Stimulated activated naive CD8-positive, alpha-beta T cell treated with anti-CD3 and anti-CD28 coated beads, Interleukin-15, Interleukin-2, amounts not matched to agents 100 ng/mL and 50 ng/mL, for 24 hours (primary cell): ENCODE data around the gene ACTR6.
"Not testable (repeated sequence)": the region's sequence is repeated elsewhere in the genome, so short reads cannot be mapped to it uniquely, and the experiment has no call there.

Experiments used
- H3K27ac Mint-ChIP-seq: one replicate; pipeline ENCODE4 v1.8.0; 2021; ENCODE audit warnings: mild to moderate bottlenecking, mixed read lengths
- H3K27me3 Mint-ChIP-seq: one replicate; pipeline ENCODE4 v1.8.0; 2021; ENCODE audit warnings: mixed read lengths
- H3K36me3 Mint-ChIP-seq: one replicate; pipeline ENCODE4 v1.8.0; 2021; ENCODE audit warnings: low read depth, mixed read lengths
- H3K4me1 Mint-ChIP-seq: one replicate; pipeline ENCODE4 v1.8.0; 2021; ENCODE audit warnings: low read depth, mixed read lengths
- H3K4me3 Mint-ChIP-seq: one replicate; pipeline ENCODE4 v1.8.0; 2021; ENCODE audit warnings: mild to moderate bottlenecking, mixed read lengths
- H3K9me3 Mint-ChIP-seq: one replicate; pipeline ENCODE4 v1.8.0; 2021; ENCODE audit warnings: mixed read lengths

The ACTR6 gene

DNA sequence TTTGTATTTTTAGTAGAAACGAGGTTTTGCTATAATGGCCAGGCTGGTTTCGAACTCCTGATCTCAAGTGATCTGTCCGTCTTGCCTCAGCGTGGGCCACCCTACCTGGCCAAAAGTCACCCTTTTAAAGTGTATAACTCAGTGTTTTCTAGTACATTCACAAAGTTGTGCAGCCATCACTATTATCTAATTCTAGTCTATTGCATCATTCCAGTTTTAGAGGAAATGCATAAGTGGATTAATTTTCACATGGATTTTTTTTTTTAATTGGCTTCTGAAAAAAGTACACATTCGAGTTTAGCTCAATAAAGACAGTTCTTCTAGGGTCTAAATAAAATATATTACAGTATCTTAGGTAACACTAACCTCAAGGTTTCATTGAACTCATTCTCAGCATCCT, 62.5 kb downstream of the ACTR6 start:
- Mint-ChIP-seq H3K27me3 (no peaks in the 10 kb centered on the region), H3K36me3 (no peaks in the 10 kb centered on the region), H3K9me3 (no peaks in the 10 kb centered on the region), H3K4me3 (no peak overlapping the region), H3K27ac (no peak overlapping the region), H3K4me1 (peaks cover 10% of the 10 kb centered on the region)

DNA sequence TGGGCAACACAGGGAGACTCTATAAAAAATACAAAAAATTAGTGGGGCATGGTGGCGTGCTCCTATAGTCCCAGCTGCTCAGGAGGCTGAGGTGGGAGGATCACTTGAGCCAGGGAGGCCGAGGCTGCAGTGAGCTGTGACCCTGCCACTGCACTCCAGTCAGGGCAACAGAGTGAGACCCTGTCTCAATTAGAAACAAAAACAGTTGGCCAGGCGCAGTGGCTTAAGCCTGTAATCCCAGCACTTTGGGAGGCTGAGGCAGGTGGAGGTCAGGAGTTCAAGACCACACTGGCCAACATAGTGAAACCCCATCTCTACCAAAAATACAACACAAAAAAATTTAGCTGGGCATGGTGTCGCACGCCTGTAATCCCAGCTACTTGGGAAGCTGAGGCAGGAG, 64.5 kb downstream of the ACTR6 start:
- H3K36me3 Mint-ChIP-seq, H3K4me3 Mint-ChIP-seq, H3K27ac Mint-ChIP-seq, H3K9me3 Mint-ChIP-seq, H3K27me3 Mint-ChIP-seq: not testable (repeated sequence)
- peaks cover 27% of the 10 kb centered on the region for H3K4me1 Mint-ChIP-seq

DNA sequence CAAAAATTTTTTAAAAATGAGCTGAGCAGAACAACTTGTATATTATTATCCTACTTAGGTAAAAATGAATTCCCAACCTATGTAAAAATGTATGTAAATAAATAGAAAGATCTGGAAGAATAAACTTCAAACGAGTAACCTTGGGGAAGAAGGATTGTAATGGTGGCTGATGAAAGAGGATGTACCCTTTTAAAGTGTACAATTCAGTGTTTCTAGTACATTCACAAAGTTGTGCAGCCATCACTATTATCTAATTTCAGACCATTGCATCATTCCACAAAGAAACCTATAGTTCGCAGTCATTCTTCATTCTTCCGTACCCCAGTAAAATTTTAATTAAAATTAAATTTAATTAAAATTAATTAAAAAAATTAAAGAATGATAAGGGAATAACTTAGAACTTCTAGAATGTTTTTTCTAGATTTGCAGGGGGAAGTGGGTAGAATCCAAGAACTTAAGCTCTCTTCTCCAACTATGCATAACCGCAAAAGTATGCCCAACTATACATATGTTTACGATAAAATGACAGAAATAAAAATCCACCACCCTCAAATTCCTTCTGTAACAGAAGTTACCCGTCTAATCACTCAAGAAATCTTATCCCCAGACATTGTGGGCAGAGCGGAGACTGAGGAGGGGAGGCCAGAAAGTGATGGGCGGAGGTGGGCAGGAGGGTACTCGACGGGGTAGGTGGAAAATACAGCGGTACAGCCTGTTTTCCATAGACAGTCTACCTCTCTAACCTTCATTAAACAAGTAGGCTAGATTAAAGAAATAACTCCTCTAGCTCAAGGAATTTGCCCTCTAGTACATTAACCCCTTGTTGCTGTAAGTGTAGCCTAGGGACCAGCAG, 65.3 kb downstream of the ACTR6 start:
- Mint-ChIP-seq H3K9me3 (no peaks in the 10 kb centered on the region), H3K4me1 (peaks cover 30% of the 10 kb centered on the region), H3K27ac (peak overlapping the region; percentile 97), H3K36me3 (peaks cover 3% of the 10 kb centered on the region), H3K4me3 (peak overlapping the region; percentile 96), H3K27me3 (no peaks in the 10 kb centered on the region)

DNA sequence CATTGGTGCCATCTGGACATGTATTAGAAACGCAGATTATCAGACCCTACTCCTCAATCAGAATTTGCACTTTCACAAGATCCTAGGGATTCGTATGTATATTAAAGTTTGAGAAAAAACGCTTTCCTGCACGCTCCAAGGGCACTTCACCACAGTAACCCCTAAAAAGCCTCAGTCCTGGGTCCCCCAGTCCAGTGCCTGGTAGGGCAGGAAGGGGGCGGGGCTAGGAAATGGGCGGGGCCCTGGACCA, 65.9 kb downstream of the ACTR6 start:
- no peaks in the 10 kb centered on the region for H3K27me3 Mint-ChIP-seq
- no peaks in the 10 kb centered on the region for H3K9me3 Mint-ChIP-seq
- H3K4me1 Mint-ChIP-seq = peaks cover 32% of the 10 kb centered on the region
- peaks cover 3% of the 10 kb centered on the region for H3K36me3 Mint-ChIP-seq
- peak overlapping the region; percentile 96 for H3K4me3 Mint-ChIP-seq
- H3K27ac Mint-ChIP-seq = peak overlapping the region; percentile 97

DNA sequence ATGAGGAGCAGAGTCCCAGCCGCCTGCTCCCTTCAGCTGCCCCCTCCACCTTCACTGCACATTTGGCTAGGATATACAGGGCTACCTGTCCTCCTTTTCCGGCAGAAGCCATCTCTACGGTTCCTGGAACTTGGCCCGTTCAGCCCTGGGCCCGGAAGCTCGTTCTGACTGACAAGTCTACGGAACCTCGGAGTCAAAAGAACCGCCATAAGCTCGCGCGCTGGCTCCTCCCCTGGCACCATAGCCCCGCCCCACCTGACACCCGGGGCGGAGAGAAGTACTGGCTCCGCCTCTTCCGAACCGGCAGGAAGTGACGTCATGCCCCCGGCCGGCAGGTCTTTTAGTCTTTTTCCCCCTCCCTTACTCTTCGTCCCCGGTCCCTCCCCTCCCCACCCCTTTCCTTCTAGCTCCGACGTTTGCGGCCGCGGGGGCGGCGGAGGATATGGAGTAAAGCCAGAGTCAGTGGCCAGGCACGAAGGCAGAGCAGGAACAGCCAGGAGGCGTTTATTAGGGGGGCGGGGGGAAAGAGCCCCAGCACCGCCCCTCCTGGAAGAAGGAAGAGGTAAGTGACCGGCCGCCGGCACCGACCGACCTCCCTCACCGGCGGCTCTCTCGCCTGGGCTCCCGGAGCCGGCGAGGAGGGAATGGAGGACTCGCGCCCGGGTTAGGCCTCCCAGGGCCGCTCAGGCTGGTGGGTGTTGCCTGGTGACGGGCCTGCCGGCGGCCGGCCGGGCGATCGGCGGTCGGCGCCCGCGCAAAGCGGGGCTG, 66.4 kb downstream of the ACTR6 start, which contains the start of the genes DEPDC4 and SCYL2:
Gene DEPDC4 (minus strand): TSS at position 245 of the 768 bp plus-strand sequence. CDS start 3 bp downstream, at position 242.
Gene SCYL2 (plus strand): TSS at position 343 of the 768 bp plus-strand sequence. CDS start 15,794 bp downstream, outside the sequence.
- Mint-ChIP-seq H3K4me3 (peak within 1 kb of the TSS; percentile 96), H3K4me1 (peaks cover 32% of the 10 kb centered on the region), H3K36me3 (peaks cover 3% of the 10 kb centered on the region), H3K9me3 (no peaks in the 10 kb centered on the region), H3K27ac (peak within 1 kb of the TSS; percentile 97), H3K27me3 (no peaks in the 10 kb centered on the region)

DNA sequence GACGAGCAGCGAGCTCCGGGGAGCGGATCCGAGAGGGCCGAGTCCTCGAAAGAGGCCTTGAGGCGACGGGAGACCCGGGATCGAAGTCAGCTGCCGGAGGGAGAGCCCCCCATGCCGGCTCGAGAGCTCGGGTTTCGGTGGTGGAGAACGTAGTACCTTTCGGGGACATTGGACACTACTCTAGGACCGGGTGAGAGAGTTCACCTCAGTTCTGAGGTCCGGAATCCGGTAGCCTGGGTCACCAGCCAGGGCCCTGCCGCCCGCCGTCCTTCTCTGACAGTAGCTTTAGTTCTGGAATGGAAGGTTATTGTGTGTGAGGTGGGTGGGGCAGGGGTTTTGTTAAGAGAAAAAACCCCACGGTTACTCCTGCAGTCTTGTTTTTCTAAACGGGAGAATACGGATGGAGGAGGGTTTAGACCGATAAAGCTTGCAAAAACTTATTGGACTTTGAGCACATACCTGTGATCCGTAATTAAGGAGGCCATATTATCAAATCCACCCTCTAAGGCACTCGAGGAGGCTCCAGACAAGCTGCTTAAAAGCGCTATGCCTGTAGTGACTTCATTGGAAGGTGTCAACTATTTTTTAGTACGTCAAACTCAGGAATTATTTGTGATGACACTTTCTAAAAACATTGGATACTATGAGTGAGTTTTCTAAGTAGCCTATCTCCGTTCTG, 67.1 kb downstream of the ACTR6 start:
- H3K9me3 Mint-ChIP-seq = no peaks in the 10 kb centered on the region
- peak overlapping the region; percentile 40 for H3K27ac Mint-ChIP-seq
- H3K36me3 Mint-ChIP-seq = peaks cover 3% of the 10 kb centered on the region
- H3K27me3 Mint-ChIP-seq = no peaks in the 10 kb centered on the region
- H3K4me1 Mint-ChIP-seq = peaks cover 37% of the 10 kb centered on the region
- H3K4me3 Mint-ChIP-seq = peak overlapping the region; percentile 96

DNA sequence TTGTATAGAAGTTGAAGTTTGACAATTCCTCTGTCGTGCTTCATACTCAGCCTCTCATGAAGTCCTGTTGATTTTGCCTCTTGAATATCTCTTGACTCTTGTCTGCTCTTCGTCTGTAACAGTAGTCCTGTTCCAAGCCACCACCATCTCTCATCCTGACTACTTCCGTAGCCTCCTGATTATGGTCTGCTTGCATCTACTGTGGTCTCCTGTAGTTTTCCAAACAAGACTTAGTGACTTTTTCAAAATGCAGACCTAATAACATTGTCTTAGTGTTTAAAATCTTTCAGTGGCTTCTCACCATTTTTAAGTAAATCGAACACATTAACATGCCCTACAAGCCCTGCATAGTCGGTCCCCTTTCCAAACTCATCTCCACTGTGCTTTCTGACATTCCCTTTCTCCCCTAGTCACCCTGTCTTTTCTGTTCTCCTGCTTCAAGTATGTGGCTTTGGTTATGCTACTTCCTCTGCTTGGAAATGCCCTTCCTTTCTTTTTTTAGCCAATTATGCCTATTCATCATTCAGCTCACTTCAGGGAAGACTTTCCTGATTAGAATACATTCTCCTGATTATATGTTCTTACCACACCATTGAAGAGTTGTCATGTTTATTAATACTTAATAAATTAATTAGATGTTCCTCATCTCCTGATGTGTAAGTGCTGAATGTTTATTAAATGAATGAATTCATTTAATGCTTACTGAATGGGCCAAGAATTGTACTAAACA, 68.4 kb downstream of the ACTR6 start:
- H3K9me3 Mint-ChIP-seq = no peaks in the 10 kb centered on the region
- H3K4me1 Mint-ChIP-seq = peaks cover 48% of the 10 kb centered on the region
- H3K27me3 Mint-ChIP-seq = no peaks in the 10 kb centered on the region

DNA sequence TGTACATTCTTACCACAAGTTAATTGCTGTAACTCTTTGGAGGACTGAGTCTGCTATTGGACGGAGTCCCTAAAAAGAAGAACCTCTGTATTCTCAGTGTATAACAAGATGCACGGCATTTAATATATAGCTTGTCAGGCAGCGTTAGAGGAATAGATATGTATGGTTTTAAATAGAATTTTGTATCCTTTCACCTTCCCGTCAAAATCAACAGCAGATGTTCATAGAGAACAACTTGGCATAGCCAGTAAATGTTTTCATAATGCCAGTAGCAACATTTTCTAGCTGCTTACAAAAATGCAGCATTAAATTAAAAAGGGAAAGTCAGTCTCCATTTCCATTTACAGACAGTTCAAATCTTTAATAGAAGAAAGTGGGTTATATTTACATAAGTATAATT, 73.2 kb downstream of the ACTR6 start:
- H3K4me3 Mint-ChIP-seq = no peak overlapping the region
- H3K4me1 Mint-ChIP-seq = peaks cover 51% of the 10 kb centered on the region
- peaks cover 12% of the 10 kb centered on the region for H3K36me3 Mint-ChIP-seq
- H3K27ac Mint-ChIP-seq = no peak overlapping the region
- no peaks in the 10 kb centered on the region for H3K9me3 Mint-ChIP-seq
- H3K27me3 Mint-ChIP-seq = no peaks in the 10 kb centered on the region

More for the DNA sequence above, 68.4 kb downstream of the ACTR6 start:
- Mint-ChIP-seq H3K27ac (no peak overlapping the region), H3K4me3 (peak overlapping the region; percentile 96), H3K36me3 (peaks cover 3% of the 10 kb centered on the region)
